GM19395 (cell line): ENCODE measurements around the gene ASAP2.

Experiments
- ATAC-seq: cut with Tn5 transposase; IDR thresholded peaks from one replicate; pipeline ENCODE4 v1.9.1; 2021; ENCODE audit warnings: mild to moderate bottlenecking, moderate library complexity; ENCODE audit not compliant: unreplicated experiment

Gene ASAP2

GRCh38 chr2:9179572-9180201 is 26.9 kb upstream of the ASAP2 start:
- no peak for ATAC-seq

- no peak for ATAC-seq
Measured at GRCh38 chr2:9184361-9184760, 22.3 kb upstream of the ASAP2 start.

- no peak for ATAC-seq
Measured at GRCh38 chr2:9187620-9188214, 18.9 kb upstream of the ASAP2 start.

- no peak for ATAC-seq
Measured at GRCh38 chr2:9188823-9189222, 17.8 kb upstream of the ASAP2 start.

GRCh38 chr2:9189901-9190300 is 16.7 kb upstream of the ASAP2 start:
- ATAC-seq: no peak

- no peak for ATAC-seq
Measured at GRCh38 chr2:9191041-9191481, 15.6 kb upstream of the ASAP2 start.

- ATAC-seq: no peak
Measured at GRCh38 chr2:9192712-9193111, 13.9 kb upstream of the ASAP2 start.

GRCh38 chr2:9194352-9194751 is 12.3 kb upstream of the ASAP2 start:
- ATAC-seq: no peak

- ATAC-seq: no peak
Measured at GRCh38 chr2:9196637-9197036, 10.0 kb upstream of the ASAP2 start.

- no peak for ATAC-seq
Measured at GRCh38 chr2:9197916-9198315, 8.7 kb upstream of the ASAP2 start.

GRCh38 chr2:9199716-9200632 is 6.6 kb upstream of the ASAP2 start:
- ATAC-seq: no peak

GRCh38 chr2:9200633-9201015 is 6.0 kb upstream of the ASAP2 start:
- ATAC-seq: no peak

GRCh38 chr2:9201185-9201891 is 5.3 kb upstream of the ASAP2 start:
- no peak for ATAC-seq

- ATAC-seq: no peak
Measured at GRCh38 chr2:9203006-9203405, 3.6 kb upstream of the ASAP2 start.

- no peak for ATAC-seq
Measured at GRCh38 chr2:9203876-9204275, 2.7 kb upstream of the ASAP2 start.

- ATAC-seq: no peak
Measured at GRCh38 chr2:9204939-9205338, 1.7 kb upstream of the ASAP2 start.

GRCh38 chr2:9205486-9205885 is 1.1 kb upstream of the ASAP2 start:
- no peak for ATAC-seq

- no peak for ATAC-seq
Measured at GRCh38 chr2:9206991-9207640, 504 bp downstream of the ASAP2 start.

GRCh38 chr2:9207641-9208311 is 1.2 kb downstream of the ASAP2 start:
- ATAC-seq: no peak

GRCh38 chr2:9208875-9209274 is 2.3 kb downstream of the ASAP2 start:
- ATAC-seq: no peak
